ENCODE measurements around the gene THAP5. TPM values are rescaled to one million over a fixed set of nuclear protein-coding genes. Genes with fewer than 3 reads are reported as not detected.

The THAP5 gene
- total and polyA plus RNA-seq, 5 donors = 10.0 to 31.1 (median 30.5) TPM

- WGBS = 76% methylated on average over 3 of the region's 3 CpGs
- Histone ChIP-seq H3K4me3 (ENCODE audit: low read length) (no peak overlapping the region), H3K27me3 (ENCODE audit: control insufficient read depth, insufficient read depth) (no peaks in the 10 kb centered on the region), H3K9me3 (ENCODE audit: control insufficient read depth, low read length) (no peaks in the 10 kb centered on the region), H3K4me1 (ENCODE audit: control insufficient read depth, insufficient read depth, low read length) (no peaks in the 10 kb centered on the region), H3K27ac (ENCODE audit: low read length) (no peak overlapping the region)
- ATAC-seq (no peak), DNase-seq (no peak)
- intact Hi-C loops (cut with DNase I) = no loop called here
Observed at GRCh38 chr7:108529341-108529740, 40.2 kb downstream of the THAP5 start.

- Histone ChIP-seq H3K27me3 (ENCODE audit: control insufficient read depth, insufficient read depth) (no peaks in the 10 kb centered on the region), H3K4me3 (ENCODE audit: low read length) (no peak overlapping the region), H3K27ac (ENCODE audit: low read length) (no peak overlapping the region), H3K4me1 (ENCODE audit: control insufficient read depth, insufficient read depth, low read length) (no peaks in the 10 kb centered on the region), H3K9me3 (ENCODE audit: control insufficient read depth, low read length) (no peaks in the 10 kb centered on the region)
- intact Hi-C loops (cut with DNase I) = no loop called here
- DNase-seq (no peak), ATAC-seq (no peak)
- WGBS = 95% methylated on average over 6 of the region's 6 CpGs
Observed at GRCh38 chr7:108528183-108528712, 41.3 kb downstream of the THAP5 start.

GRCh38 chr7:108526768-108527017, 42.8 kb downstream of the THAP5 start:
- no peaks in the 10 kb centered on the region for H3K27me3 ChIP-seq (ENCODE audit: control insufficient read depth, insufficient read depth)
- 4% methylated on average over 3 of the region's 3 CpGs for WGBS
- ATAC-seq = no peak
- peak overlapping the region; percentile 96 for H3K27ac ChIP-seq (ENCODE audit: low read length)
- H3K9me3 ChIP-seq (ENCODE audit: control insufficient read depth, low read length) = no peaks in the 10 kb centered on the region
- DNase-seq = no peak
- H3K4me1 ChIP-seq (ENCODE audit: control insufficient read depth, insufficient read depth, low read length) = no peaks in the 10 kb centered on the region
- H3K4me3 ChIP-seq (ENCODE audit: low read length) = peak overlapping the region; percentile 62
- intact Hi-C loops (cut with DNase I) = no loop called here

- peak; percentile 98 for ATAC-seq
Observed at GRCh38 chr7:108525985-108526767, 43.3 kb downstream of the THAP5 start, which contains the start of gene PNPLA8. PNPLA8 (minus strand) TSS chr7:108526135; CDS start chr7:108515491, 10,644 bp downstream.

GRCh38 chr7:108525327-108525984, 44.0 kb downstream of the THAP5 start:
- ATAC-seq (peak; percentile 86 to 87), DNase-seq (peak; percentile 92 to 95 (median 95))
- intact Hi-C loops (cut with DNase I) = no loop called here
- Histone ChIP-seq H3K4me1 (ENCODE audit: control insufficient read depth, insufficient read depth, low read length) (no peaks in the 10 kb centered on the region), H3K27me3 (ENCODE audit: control insufficient read depth, insufficient read depth) (no peaks in the 10 kb centered on the region), H3K9me3 (ENCODE audit: control insufficient read depth, low read length) (no peaks in the 10 kb centered on the region), H3K4me3 (ENCODE audit: low read length) (peak overlapping the region; percentile 63), H3K27ac (ENCODE audit: low read length) (peak overlapping the region; percentile 95)
- under 1% methylated on average over 22 of the region's 22 CpGs for WGBS

More at GRCh38 chr7:108525985-108526767, 43.3 kb downstream of the THAP5 start, which contains the start of gene PNPLA8:
- no peaks in the 10 kb centered on the region for H3K27me3 ChIP-seq (ENCODE audit: control insufficient read depth, insufficient read depth)
- under 1% methylated on average over 64 of the region's 64 CpGs for WGBS
- peak within 1 kb of the TSS; percentile 63 for H3K4me3 ChIP-seq (ENCODE audit: low read length)
- no peaks in the 10 kb centered on the region for H3K4me1 ChIP-seq (ENCODE audit: control insufficient read depth, insufficient read depth, low read length)
- peak; percentile 100 for DNase-seq
- peak within 1 kb of the TSS; percentile 96 for H3K27ac ChIP-seq (ENCODE audit: low read length)
- intact Hi-C loops (cut with DNase I) = no loop called here
- no peaks in the 10 kb centered on the region for H3K9me3 ChIP-seq (ENCODE audit: control insufficient read depth, low read length)

- no peak for ATAC-seq
- Histone ChIP-seq H3K9me3 (ENCODE audit: control insufficient read depth, low read length) (no peaks in the 10 kb centered on the region), H3K4me1 (ENCODE audit: control insufficient read depth, insufficient read depth, low read length) (peaks cover 4% of the 10 kb centered on the region), H3K27ac (ENCODE audit: low read length) (no peak overlapping the region), H3K27me3 (ENCODE audit: control insufficient read depth, insufficient read depth) (no peaks in the 10 kb centered on the region), H3K4me3 (ENCODE audit: low read length) (no peak overlapping the region)
- DNase-seq = no peak
- intact Hi-C loops (cut with DNase I) = no loop called here
- WGBS = 74% methylated on average over 2 of the region's 2 CpGs
Observed at GRCh38 chr7:108522780-108523179, 46.7 kb downstream of the THAP5 start.

GRCh38 chr7:108517951-108518350, 51.6 kb downstream of the THAP5 start:
- intact Hi-C loops (cut with DNase I) = no loop called here
- DNase-seq = no peak
- Histone ChIP-seq H3K9me3 (ENCODE audit: control insufficient read depth, low read length) (no peaks in the 10 kb centered on the region), H3K4me1 (ENCODE audit: control insufficient read depth, insufficient read depth, low read length) (peaks cover 4% of the 10 kb centered on the region), H3K27ac (ENCODE audit: low read length) (no peak overlapping the region), H3K4me3 (ENCODE audit: low read length) (no peak overlapping the region), H3K27me3 (ENCODE audit: control insufficient read depth, insufficient read depth) (no peaks in the 10 kb centered on the region)
- no peak for ATAC-seq
- 99% methylated on average over 3 of the region's 3 CpGs for WGBS

- H3K4me1 ChIP-seq (ENCODE audit: control insufficient read depth, insufficient read depth, low read length) = peaks cover 4% of the 10 kb centered on the region
- no peak overlapping the region for H3K27ac ChIP-seq (ENCODE audit: low read length)
- DNase-seq (no peak), ATAC-seq (no peak)
- H3K4me3 ChIP-seq (ENCODE audit: low read length) = no peak overlapping the region
- no peaks in the 10 kb centered on the region for H3K9me3 ChIP-seq (ENCODE audit: control insufficient read depth, low read length)
- 78% methylated on average over 2 of the region's 2 CpGs for WGBS
- H3K27me3 ChIP-seq (ENCODE audit: control insufficient read depth, insufficient read depth) = no peaks in the 10 kb centered on the region
- intact Hi-C loops (cut with DNase I) = no loop called here
Observed at GRCh38 chr7:108515630-108516029, 53.9 kb downstream of the THAP5 start.

GRCh38 chr7:108515013-108515412, 54.5 kb downstream of the THAP5 start:
- Histone ChIP-seq H3K27me3 (ENCODE audit: control insufficient read depth, insufficient read depth) (no peaks in the 10 kb centered on the region), H3K4me3 (ENCODE audit: low read length) (no peak overlapping the region), H3K27ac (ENCODE audit: low read length) (no peak overlapping the region), H3K4me1 (ENCODE audit: control insufficient read depth, insufficient read depth, low read length) (peaks cover 3% of the 10 kb centered on the region), H3K9me3 (ENCODE audit: control insufficient read depth, low read length) (no peaks in the 10 kb centered on the region)
- ATAC-seq (no peak), DNase-seq (no peak)
- 56% methylated on average over 3 of the region's 3 CpGs for WGBS
- intact Hi-C loops (cut with DNase I) = no loop called here

Data from right cardiac atrium (tissue), 5 donors.